C4-2B (cell line): ENCODE results near the gene RBM47.

Experiments used
- CTCF ChIP-seq: fragments of 450-650 bp; conservative IDR thresholded peaks from 2 replicates; pipeline ENCODE4 v1.5.1; 2017; ENCODE audit warnings: mild to moderate bottlenecking
- ZFX ChIP-seq: fragments of 450-650 bp; IDR thresholded peaks from 2 replicates; pipeline ENCODE4 v1.6.1; 2017

- no peak for TF ChIP-seq CTCF
- no peak for TF ChIP-seq ZFX
Measured at GRCh38 chr4:40409835-40410234, 219.8 kb downstream of the RBM47 start.
